ENCODE results near the gene ALOX12B. TPM values are rescaled to one million over a fixed set of nuclear protein-coding genes. Genes with fewer than 3 reads are reported as not detected.

The ALOX12B gene
- total and polyA plus RNA-seq, 2 experiments from 2014 or later, result 0.16 to 1.4 TPM

- TF ChIP-seq CTCF (conservative IDR thresholded peaks at IDR 0.05; ENCODE audit: low read depth in 2 of 2) (no peak), REST (IDR thresholded peaks at IDR 0.05; ENCODE audit: unreplicated experiment) (no peak), NANOG (IDR thresholded peaks at IDR 0.05; ENCODE audit: borderline replicate concordance) (no peak), EZH2phosphoT487 (IDR thresholded peaks at IDR 0.05; ENCODE audit: unreplicated experiment) (no peak), ZNF114 (CRISPR knock-in tag; IDR thresholded peaks at IDR 0.05) (no peak), EZH2 (IDR thresholded peaks at IDR 0.05; ENCODE audit: low read depth, unreplicated experiment) (no peak)
Observed at GRCh38 chr17:8089728-8090127, 2.2 kb upstream of the ALOX12B start (continued).

GRCh38 chr17:8087952-8088230 lies 375 bp upstream of the ALOX12B start:
- ATAC-seq (peak; percentile 37; the same call in 2 of the 3 replicates), DNase-seq (ENCODE audit: low spot score) (no peak)
- Histone ChIP-seq H3K9me2 (ENCODE audit: insufficient read depth) (no peaks in the 10 kb centered on the region), H3K27ac (ENCODE audit: low read depth) (no peak overlapping the region), H3K4me2 (no peak overlapping the region), H3K4me1 (ENCODE audit: insufficient read depth) (no peaks in the 10 kb centered on the region), H3K79me2 (replicated peaks; ENCODE audit: insufficient read depth) (no peaks in the 10 kb centered on the region), H3F3A (replicated peaks; ENCODE audit: low read depth) (no peaks in the 10 kb centered on the region), H3K4me3 (no peak overlapping the region), H2AFZ (no peak overlapping the region), H3K36me3 (ENCODE audit: insufficient read depth) (no peaks in the 10 kb centered on the region), H4K20me1 (replicated peaks; ENCODE audit: insufficient read depth) (no peaks in the 10 kb centered on the region), H3K27me3 (ENCODE audit: insufficient read depth) (peaks cover 12% of the 10 kb centered on the region; the same call in 1 of the 2 replicates)
- no peak overlapping the region for H3K27ac Mint-ChIP-seq
- no peaks in the 10 kb centered on the region for H3K9me3 Mint-ChIP-seq
- H3K36me3 Mint-ChIP-seq (ENCODE audit: low read depth), result no peaks in the 10 kb centered on the region
- H3K4me3 Mint-ChIP-seq, result no peak overlapping the region
- peaks cover 22% of the 10 kb centered on the region for H3K27me3 Mint-ChIP-seq (ENCODE audit: insufficient read depth, low read depth, poor library complexity)
- H3K4me1 Mint-ChIP-seq, result peaks cover 13% of the 10 kb centered on the region
- TF ChIP-seq CREB1 (CRISPR knock-in tag; IDR thresholded peaks at IDR 0.05; ENCODE audit: low read depth) (no peak), ZNF462 (CRISPR knock-in tag; IDR thresholded peaks at IDR 0.05) (no peak), NANOG (IDR thresholded peaks at IDR 0.05; ENCODE audit: borderline replicate concordance) (no peak), ETS1 (IDR thresholded peaks at IDR 0.05) (no peak), JUNB (IDR thresholded peaks at IDR 0.05; ENCODE audit: unreplicated experiment) (no peak), ZNF114 (CRISPR knock-in tag; IDR thresholded peaks at IDR 0.05) (no peak)

Measured in GM23338 (cell line).